ENCODE measurements around the gene FOXP1.

FOXP1 gene

GRCh38 chr3:71195492-71195891 lies 388.0 kb downstream of the FOXP1 start:
- DNase-seq (ENCODE audit: low read depth in 3 of 3, low spot score in 1 of 3), result no peak

- no peak for DNase-seq (ENCODE audit: low read depth in 3 of 3, low spot score in 1 of 3)
Measured at GRCh38 chr3:71194785-71195184, 388.7 kb downstream of the FOXP1 start.

GRCh38 chr3:71191031-71191482 lies 392.5 kb downstream of the FOXP1 start:
- no peak for DNase-seq (ENCODE audit: low read depth in 3 of 3, low spot score in 1 of 3)

GRCh38 chr3:71189480-71189879 lies 394.0 kb downstream of the FOXP1 start:
- no peak for DNase-seq (ENCODE audit: low read depth in 3 of 3, low spot score in 1 of 3)

GRCh38 chr3:71187715-71188114 lies 395.8 kb downstream of the FOXP1 start:
- no peak for DNase-seq (ENCODE audit: low read depth in 3 of 3, low spot score in 1 of 3)

GRCh38 chr3:71186801-71187200 lies 396.7 kb downstream of the FOXP1 start:
- no peak for DNase-seq (ENCODE audit: low read depth in 3 of 3, low spot score in 1 of 3)

- DNase-seq (ENCODE audit: low read depth in 3 of 3, low spot score in 1 of 3), result peak in 2 of 3 donors; percentile 3 to 12
Measured at GRCh38 chr3:71185733-71186455, 397.6 kb downstream of the FOXP1 start.

- no peak for DNase-seq (ENCODE audit: low read depth in 3 of 3, low spot score in 1 of 3)
Measured at GRCh38 chr3:71184252-71184651, 399.3 kb downstream of the FOXP1 start.

GRCh38 chr3:71183549-71183948 lies 400.0 kb downstream of the FOXP1 start:
- no peak for DNase-seq (ENCODE audit: low read depth in 3 of 3, low spot score in 1 of 3)

GRCh38 chr3:71180524-71180923 lies 403.0 kb downstream of the FOXP1 start:
- DNase-seq (ENCODE audit: low read depth in 3 of 3, low spot score in 1 of 3), result no peak

GRCh38 chr3:71177375-71177774 lies 406.2 kb downstream of the FOXP1 start:
- no peak for DNase-seq (ENCODE audit: low read depth in 3 of 3, low spot score in 1 of 3)

- no peak for DNase-seq (ENCODE audit: low read depth in 3 of 3, low spot score in 1 of 3)
Measured at GRCh38 chr3:71176366-71176765, 407.2 kb downstream of the FOXP1 start.

GRCh38 chr3:71175691-71176365 lies 407.7 kb downstream of the FOXP1 start:
- no peak for DNase-seq (ENCODE audit: low read depth in 3 of 3, low spot score in 1 of 3)

GRCh38 chr3:71172951-71173350 lies 410.6 kb downstream of the FOXP1 start:
- DNase-seq (ENCODE audit: low read depth in 3 of 3, low spot score in 1 of 3), result no peak

- DNase-seq (ENCODE audit: low read depth in 3 of 3, low spot score in 1 of 3), result no peak
Measured at GRCh38 chr3:71172189-71172588, 411.3 kb downstream of the FOXP1 start.

GRCh38 chr3:71171247-71171646 lies 412.3 kb downstream of the FOXP1 start:
- DNase-seq (ENCODE audit: low read depth in 3 of 3, low spot score in 1 of 3), result no peak

- DNase-seq (ENCODE audit: low read depth in 3 of 3, low spot score in 1 of 3), result no peak
Measured at GRCh38 chr3:71168880-71169411, 414.6 kb downstream of the FOXP1 start.

GRCh38 chr3:71168121-71168721 lies 415.3 kb downstream of the FOXP1 start:
- no peak for DNase-seq (ENCODE audit: low read depth in 3 of 3, low spot score in 1 of 3)

- no peak for DNase-seq (ENCODE audit: low read depth in 3 of 3, low spot score in 1 of 3)
Measured at GRCh38 chr3:71166339-71167240, 416.9 kb downstream of the FOXP1 start.

GRCh38 chr3:71164881-71165280 lies 418.6 kb downstream of the FOXP1 start:
- no peak for DNase-seq (ENCODE audit: low read depth in 3 of 3, low spot score in 1 of 3)
